ENCODE results near the gene CAMKK1. TPM values are rescaled to one million over a fixed set of nuclear protein-coding genes. Genes with fewer than 3 reads are reported as not detected.

The CAMKK1 gene
- polyA plus RNA-seq, 1 experiment = 2.8 TPM

- H3K27me3 ChIP-seq (ENCODE audit: control insufficient read depth, insufficient read depth, low read length) = no peaks in the 10 kb centered on the region
- H3K9me3 ChIP-seq (ENCODE audit: control insufficient read depth, insufficient read depth, low read length) = no peaks in the 10 kb centered on the region; the same call in 1 of the 2 replicates
- no peak for TF ChIP-seq CTCF (IDR thresholded peaks at IDR 0.05; ENCODE audit: low read depth, low read length)
- no peak overlapping the region for H3K4me3 ChIP-seq (ENCODE audit: low read depth, low read length)
- peak overlapping the region; percentile 92 for H3K27ac ChIP-seq (ENCODE audit: low read depth, low read length)
- ChIA-PET POLR2A (interaction anchor here (0.7 kb wide), 1 partner anchor 43 kb away, joined by 3 read pairs; no protein-coding TSS in a partner anchor), CTCF (interaction anchor here (2.4 to 2.7 kb wide), 2 partner anchors 25 to 151 kb away, joined by 6 to 8 read pairs; no protein-coding TSS in a partner anchor)
- DNase-seq (ENCODE audit: low read depth, low spot score) = peak; percentile 67
Observed at GRCh38 chr17:3888343-3889171, 4.3 kb downstream of the CAMKK1 start.

GRCh38 chr17:3887804-3888203 is 5.0 kb downstream of the CAMKK1 start:
- POLR2A ChIA-PET = no interaction called here
- Histone ChIP-seq H3K27ac (ENCODE audit: low read depth, low read length) (peak overlapping the region; percentile 91), H3K9me3 (ENCODE audit: control insufficient read depth, insufficient read depth, low read length) (no peaks in the 10 kb centered on the region; the same call in 1 of the 2 replicates), H3K4me3 (ENCODE audit: low read depth, low read length) (no peak overlapping the region), H3K27me3 (ENCODE audit: control insufficient read depth, insufficient read depth, low read length) (no peaks in the 10 kb centered on the region)
- DNase-seq (ENCODE audit: low read depth, low spot score) = no peak
- CTCF ChIA-PET = interaction anchor here (2.4 kb wide), 1 partner anchor 24 kb away, joined by 6 read pairs; no protein-coding TSS in a partner anchor
- TF ChIP-seq CTCF (IDR thresholded peaks at IDR 0.05; ENCODE audit: low read depth, low read length) = no peak

- DNase-seq (ENCODE audit: low read depth, low spot score) = no peak
- CTCF ChIA-PET = interaction anchor here (2.4 kb wide), 1 partner anchor 24 kb away, joined by 6 read pairs; no protein-coding TSS in a partner anchor
- Histone ChIP-seq H3K27me3 (ENCODE audit: control insufficient read depth, insufficient read depth, low read length) (no peaks in the 10 kb centered on the region), H3K4me3 (ENCODE audit: low read depth, low read length) (no peak overlapping the region), H3K27ac (ENCODE audit: low read depth, low read length) (no peak overlapping the region), H3K9me3 (ENCODE audit: control insufficient read depth, insufficient read depth, low read length) (no peaks in the 10 kb centered on the region; the same call in 1 of the 2 replicates)
- POLR2A ChIA-PET = no interaction called here
- no peak for TF ChIP-seq CTCF (IDR thresholded peaks at IDR 0.05; ENCODE audit: low read depth, low read length)
Observed at GRCh38 chr17:3887394-3887793, 5.5 kb downstream of the CAMKK1 start.

- no peak overlapping the region for H3K27ac ChIP-seq (ENCODE audit: low read depth, low read length)
- H3K27me3 ChIP-seq (ENCODE audit: control insufficient read depth, insufficient read depth, low read length) = no peaks in the 10 kb centered on the region
- no peak for DNase-seq (ENCODE audit: low read depth, low spot score)
- TF ChIP-seq CTCF (IDR thresholded peaks at IDR 0.05; ENCODE audit: low read depth, low read length) = no peak
- POLR2A ChIA-PET = no interaction called here
- CTCF ChIA-PET = no interaction called here
- no peaks in the 10 kb centered on the region; the same call in 1 of the 2 replicates for H3K9me3 ChIP-seq (ENCODE audit: control insufficient read depth, insufficient read depth, low read length)
- H3K4me3 ChIP-seq (ENCODE audit: low read depth, low read length) = no peak overlapping the region
Observed at GRCh38 chr17:3886776-3887175, 6.1 kb downstream of the CAMKK1 start.

- POLR2A ChIA-PET = no interaction called here
- H3K27ac ChIP-seq (ENCODE audit: low read depth, low read length) = peak overlapping the region; percentile 39
- DNase-seq (ENCODE audit: low read depth, low spot score) = no peak
- TF ChIP-seq CTCF (IDR thresholded peaks at IDR 0.05; ENCODE audit: low read depth, low read length) = no peak
- no peaks in the 10 kb centered on the region; the same call in 1 of the 2 replicates for H3K9me3 ChIP-seq (ENCODE audit: control insufficient read depth, insufficient read depth, low read length)
- CTCF ChIA-PET = interaction anchor here (1.2 to 1.6 kb wide), 2 partner anchors 40 to 148 kb away, joined by 4 to 11 read pairs; partner anchors contain the start of gene NCBP3
- no peak overlapping the region for H3K4me3 ChIP-seq (ENCODE audit: low read depth, low read length)
- no peaks in the 10 kb centered on the region for H3K27me3 ChIP-seq (ENCODE audit: control insufficient read depth, insufficient read depth, low read length)
Observed at GRCh38 chr17:3885970-3886369, 6.9 kb downstream of the CAMKK1 start.

All from AG04450 (cell line).